Calu3 (cell line): ENCODE measurements around the gene ADAMTSL2. TPM values are rescaled to one million over a fixed set of nuclear protein-coding genes. Genes with fewer than 3 reads are reported as not detected.

Experiments used
- BruUV-seq: library from RNA; stranded (reverse); fragments of 400-500 nt; replicated peaks from 2 replicates; lab custom pipeline; 2021; lab: Mats Ljungman, UMichigan
- CTCF ChIA-PET: fragments of 300-600 bp; sonication (Branson Sonifier 250); formaldehyde crosslinking; loops from one replicate; lab custom pipeline; 2022; ENCODE audit warnings: antibody characterized with exemption; lab: Charles Lee
- DNase-seq: peaks from one replicate; pipeline ENCODE4 v3.0.0; 2022
- H3K27ac Mint-ChIP-seq: one replicate; pipeline ENCODE4 v1.8.0; 2022; ENCODE audit warnings: mixed read lengths; ENCODE audit not compliant: unreplicated experiment
- H3K27me3 Mint-ChIP-seq: one replicate; pipeline ENCODE4 v1.8.0; 2022; ENCODE audit warnings: mixed read lengths; ENCODE audit not compliant: unreplicated experiment
- H3K36me3 Mint-ChIP-seq: one replicate; pipeline ENCODE4 v1.8.0; 2022; ENCODE audit warnings: mild to moderate bottlenecking, moderate library complexity, mixed read lengths; ENCODE audit not compliant: insufficient read depth, unreplicated experiment
- H3K4me1 Mint-ChIP-seq: one replicate; pipeline ENCODE4 v1.8.0; 2022; ENCODE audit warnings: mild to moderate bottlenecking, low read depth, mixed read lengths; ENCODE audit not compliant: unreplicated experiment
- H3K4me3 Mint-ChIP-seq: one replicate; pipeline ENCODE4 v1.8.0; 2022; ENCODE audit warnings: mild to moderate bottlenecking, low read depth, moderate library complexity, mixed read lengths; ENCODE audit not compliant: unreplicated experiment
- H3K9me3 Mint-ChIP-seq: one replicate; pipeline ENCODE4 v1.8.0; 2022; ENCODE audit warnings: low read depth, mixed read lengths; ENCODE audit not compliant: unreplicated experiment
- CTCF ChIP-seq: fragments of 200-600 bp; IDR thresholded peaks from one replicate; pipeline ENCODE4 v1.8.0; 2022; ENCODE audit warnings: antibody characterized with exemption; ENCODE audit not compliant: unreplicated experiment
- intact Hi-C: fragments of 100-400 bp; cut with micrococcal nuclease; formaldehyde crosslinking; loops from one replicate; pipeline ENCODE4 v1.10.0; 2022; ENCODE audit not compliant: unreplicated experiment
- total RNA-seq: library from RNA; stranded (reverse); gene quantifications from 2 replicates; pipeline ENCODE4 v1.2.3, GENCODE V29; 2022

The ADAMTSL2 gene
- total RNA-seq, 1 experiment from 2014 or later: 0.14 TPM

DNA sequence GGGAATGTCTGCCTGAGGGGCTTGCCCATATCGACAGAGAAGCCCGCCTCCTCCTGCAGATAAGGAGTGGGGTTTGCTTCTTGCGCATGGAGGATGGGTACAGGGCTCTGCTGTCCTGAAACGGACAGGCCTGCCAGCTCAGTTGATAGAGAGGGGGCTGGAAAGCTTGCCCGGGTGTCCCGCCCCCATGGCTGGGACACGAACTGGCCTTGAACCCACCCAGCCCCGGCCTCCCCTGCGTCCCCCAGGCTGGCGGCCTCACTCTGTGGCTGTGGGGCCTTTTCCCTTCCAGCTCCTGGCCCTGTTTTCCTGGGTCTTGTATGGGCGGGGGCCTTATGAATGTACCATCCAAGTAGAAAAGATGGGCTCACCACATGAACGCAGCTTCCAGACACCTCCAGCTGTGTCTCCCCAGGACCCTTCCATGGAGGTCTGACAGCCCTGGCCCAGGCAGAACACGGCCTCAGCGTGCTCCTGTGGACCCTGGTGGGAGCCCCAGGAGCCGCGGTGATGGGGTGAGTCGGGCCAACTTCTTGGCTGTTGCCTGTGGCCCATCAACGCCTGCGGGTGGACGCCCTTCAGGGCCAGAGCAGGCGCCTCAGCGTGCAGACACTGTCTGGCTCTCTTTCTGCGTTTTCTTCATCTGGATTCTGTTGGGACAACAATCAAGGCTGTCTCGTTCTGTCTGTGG, 39.7 kb upstream of the ADAMTSL2 start:
- intact Hi-C loops: no loop called here
- no TSS peak for BruUV-seq
- H3K27ac Mint-ChIP-seq: no peak overlapping the region
- peaks cover 5% of the 10 kb centered on the region for H3K36me3 Mint-ChIP-seq
- peaks cover 23% of the 10 kb centered on the region for H3K27me3 Mint-ChIP-seq
- no peaks in the 10 kb centered on the region for H3K9me3 Mint-ChIP-seq
- no peak for DNase-seq
- no peaks in the 10 kb centered on the region for H3K4me1 Mint-ChIP-seq
- TF ChIP-seq CTCF: no peak
- CTCF ChIA-PET: interaction anchor here (1.7 kb wide), 1 partner anchor 8 kb away, joined by 4 read pairs; no protein-coding TSS in a partner anchor
- no peak overlapping the region for H3K4me3 Mint-ChIP-seq

DNA sequence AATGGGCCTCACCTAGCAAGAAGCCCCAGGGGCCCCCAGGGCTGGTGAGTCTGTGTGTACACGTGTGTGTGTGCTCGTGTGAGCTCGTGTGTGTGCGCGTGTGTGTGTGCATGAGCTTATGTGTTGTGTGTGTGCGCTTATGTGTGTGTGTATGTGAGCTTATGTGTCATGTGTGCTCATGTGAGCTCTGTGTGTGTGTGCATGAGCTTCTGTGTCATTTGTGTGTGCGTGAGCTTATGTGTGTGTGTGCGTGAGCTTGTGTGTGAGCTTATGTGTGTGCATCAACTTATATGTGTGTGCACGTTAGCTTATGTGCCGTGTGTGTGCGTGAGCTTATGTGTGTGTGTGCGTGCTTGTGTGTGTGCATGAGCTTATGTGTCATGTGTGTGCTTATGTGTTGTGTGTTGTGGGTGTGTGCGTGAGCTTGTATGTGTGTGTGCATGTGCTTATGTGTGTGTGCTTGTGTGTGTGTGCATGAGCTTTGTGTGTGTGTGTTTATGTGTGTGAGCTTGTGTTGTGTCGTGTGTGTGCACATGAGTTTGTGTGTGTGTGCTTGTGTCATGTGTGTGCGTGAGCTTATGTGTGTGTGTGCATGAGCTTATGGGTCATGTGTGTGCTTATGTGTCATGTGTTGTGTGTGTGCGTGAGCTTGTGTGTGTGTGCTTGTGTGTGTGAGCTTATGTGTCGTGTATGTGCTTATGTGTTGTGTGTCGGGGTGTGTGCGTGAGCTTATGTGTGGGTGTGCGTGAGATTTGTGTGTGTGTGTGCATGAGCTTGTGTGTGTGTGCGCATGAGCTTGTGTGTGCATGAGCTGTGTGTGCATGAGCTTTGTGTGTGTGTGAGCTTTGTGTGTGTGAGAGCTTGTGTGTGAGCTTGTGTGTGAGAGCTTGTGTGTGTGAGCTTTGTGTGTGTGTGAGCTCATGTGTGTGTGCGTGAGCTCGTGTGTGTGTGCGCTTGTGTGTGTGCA, 38.9 kb upstream of the ADAMTSL2 start:
- H3K27me3 Mint-ChIP-seq: peaks cover 16% of the 10 kb centered on the region
- H3K27ac Mint-ChIP-seq: no peak overlapping the region
- H3K36me3 Mint-ChIP-seq: peaks cover 5% of the 10 kb centered on the region
- intact Hi-C loops: no loop called here
- H3K4me1 Mint-ChIP-seq: no peaks in the 10 kb centered on the region
- no peak for DNase-seq
- BruUV-seq: no TSS peak
- CTCF ChIA-PET: interaction anchor here (0.6 to 1.7 kb wide), 2 partner anchors 9 to 498 kb away, joined by 3 to 4 read pairs; no protein-coding TSS in a partner anchor
- H3K4me3 Mint-ChIP-seq: no peak overlapping the region
- H3K9me3 Mint-ChIP-seq: no peaks in the 10 kb centered on the region
- no peak for TF ChIP-seq CTCF

DNA sequence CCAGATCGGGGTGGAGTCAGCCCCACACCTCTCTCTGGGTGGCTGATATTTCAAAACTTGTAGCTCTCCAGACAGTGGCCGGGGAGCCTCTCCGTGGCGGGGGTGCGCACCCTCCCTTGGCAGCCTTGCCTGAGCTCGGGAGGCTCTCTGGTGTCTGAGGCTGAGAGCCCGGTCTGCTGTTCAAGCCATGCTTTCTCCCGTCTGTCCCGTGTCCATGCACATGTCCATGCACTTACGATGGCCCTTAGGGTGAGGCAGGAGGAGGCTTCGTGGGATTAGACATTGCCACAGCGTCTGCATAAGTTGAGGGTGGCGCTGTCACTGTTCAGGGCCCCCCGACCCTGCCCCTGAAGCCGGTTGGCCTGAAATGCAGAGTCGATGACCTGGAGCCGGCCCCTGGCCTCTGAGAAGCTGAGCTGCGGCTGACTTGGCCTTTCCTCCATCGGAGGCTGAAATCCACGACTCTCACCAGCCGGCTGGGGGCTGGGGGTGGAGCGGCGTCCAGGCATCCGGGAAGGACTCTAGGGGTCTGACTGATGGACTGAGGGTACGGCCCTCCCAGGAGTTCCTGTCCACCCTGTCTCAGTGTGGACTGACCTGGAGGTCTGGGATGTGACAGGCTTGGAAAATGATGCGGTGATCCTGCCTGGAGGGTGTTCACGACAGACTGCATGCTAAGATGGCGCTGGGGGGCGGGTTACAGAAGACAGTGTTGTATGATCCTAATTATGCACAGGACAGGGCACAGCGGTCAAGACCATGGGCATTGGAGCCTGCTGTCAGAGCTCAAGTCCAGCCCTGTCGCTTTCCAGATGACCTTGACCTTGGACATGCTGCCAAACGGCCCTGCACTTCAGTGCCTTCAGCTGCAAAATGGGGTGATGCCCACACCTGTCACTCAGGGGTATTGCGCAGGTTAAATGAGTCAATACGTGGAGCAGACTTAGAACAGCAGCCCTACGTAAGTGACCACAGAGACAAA, 37.4 kb upstream of the ADAMTSL2 start:
- H3K36me3 Mint-ChIP-seq: peaks cover 5% of the 10 kb centered on the region
- H3K9me3 Mint-ChIP-seq: peaks cover under 1% of the 10 kb centered on the region
- no peak overlapping the region for H3K27ac Mint-ChIP-seq
- no peak for DNase-seq
- H3K27me3 Mint-ChIP-seq: peaks cover 32% of the 10 kb centered on the region
- TF ChIP-seq CTCF: no peak
- intact Hi-C loops: no loop called here
- H3K4me3 Mint-ChIP-seq: no peak overlapping the region
- H3K4me1 Mint-ChIP-seq: no peaks in the 10 kb centered on the region
- BruUV-seq: no TSS peak
- CTCF ChIA-PET: no interaction called here
